GM10266 (cell line): ENCODE results near the gene IL5RA.
A peak's percentile ranks its signal among the peaks of the same experiment; 100 is the strongest.

Experiments
- DNase-seq: peaks from one replicate; pipeline ENCODE4 v3.0.0; 2012; ENCODE audit errors: extremely low spot score
- CTCF ChIP-seq: IDR thresholded peaks from 2 replicates; pipeline ENCODE4 v1.5.1; 2012; ENCODE audit warnings: mild to moderate bottlenecking, low read depth; ENCODE audit not compliant: control insufficient read depth, insufficient read depth; ENCODE audit errors: missing control alignments

IL5RA gene

GRCh38 chr3:3137526-3137925 lies 27.4 kb upstream of the IL5RA start:
- no peak for TF ChIP-seq CTCF

GRCh38 chr3:3134750-3135448 lies 24.7 kb upstream of the IL5RA start:
- no peak for TF ChIP-seq CTCF
- DNase-seq: no peak

More at GRCh38 chr3:3137526-3137925, 27.4 kb upstream of the IL5RA start:
- no peak for DNase-seq

GRCh38 chr3:3133500-3133899 lies 23.3 kb upstream of the IL5RA start:
- TF ChIP-seq CTCF: no peak
- DNase-seq: no peak

- TF ChIP-seq CTCF: no peak
- DNase-seq: no peak
These were observed 19.4 kb upstream of the IL5RA start for GRCh38 chr3:3129579-3129978.

GRCh38 chr3:3127432-3128010 lies 17.3 kb upstream of the IL5RA start:
- DNase-seq: peak; percentile 38
- TF ChIP-seq CTCF: no peak

GRCh38 chr3:3126477-3127431 lies 16.6 kb upstream of the IL5RA start, which contains the start of gene TRNT1:
Gene TRNT1 (plus strand): TSS chr3:3126940. CDS start chr3:3129041, 2,101 bp downstream.
- DNase-seq: peak; percentile 94
- TF ChIP-seq CTCF: no peak
